Hematopoietic multipotent progenitor cell treated with erythropoietin and hydrocortisone succinate and interleukin-3 and kit ligand, for 8 days (in vitro differentiated cells): ENCODE results near the gene FCRL2.
"Not testable (repeated sequence)": the region's sequence is repeated elsewhere in the genome, so short reads cannot be mapped to it uniquely, and the experiment has no call there.

ENCODE experiments used
- DNase-seq: peaks from one replicate; pipeline ENCODE4 v3.0.0-alpha.2; 2015

FCRL2 gene

GRCh38 chr1:157748262-157748817 is 28.6 kb downstream of the FCRL2 start:
- DNase-seq = no peak

DNA sequence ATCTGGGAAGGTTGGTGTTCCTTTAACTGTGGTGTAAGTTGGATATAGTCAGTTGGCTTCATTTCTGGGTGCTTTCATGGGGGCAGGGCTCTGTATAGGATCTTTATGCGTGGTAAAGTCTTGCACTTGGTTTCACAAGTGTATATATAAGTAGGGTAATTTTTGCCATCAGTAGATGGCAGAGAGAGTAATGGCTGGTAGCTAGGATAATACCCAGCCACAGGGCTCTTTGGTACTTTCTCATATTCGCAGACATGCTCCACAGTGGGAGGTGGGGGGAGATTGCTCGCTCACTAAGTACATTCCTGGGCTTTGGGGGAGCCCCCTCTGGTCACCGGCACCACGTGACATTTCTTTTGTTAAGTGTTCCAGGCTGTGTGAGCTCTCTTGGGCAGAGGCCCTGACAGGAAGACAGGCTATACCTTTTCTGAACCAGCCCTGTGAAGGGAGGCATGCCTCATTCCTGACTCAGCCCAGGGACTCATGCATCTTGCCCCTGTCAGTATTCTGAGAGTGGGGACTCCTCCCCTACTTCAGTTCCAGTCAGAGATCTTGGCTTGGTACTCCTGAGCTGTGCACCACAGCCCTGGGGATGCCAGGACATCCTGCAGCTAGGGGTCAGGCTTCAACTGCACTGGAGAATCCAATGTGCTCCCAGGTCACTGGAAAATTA is 37.6 kb downstream of the FCRL2 start:
- no peak for DNase-seq

GRCh38 chr1:157735991-157736390 is 40.9 kb downstream of the FCRL2 start:
- not testable (repeated sequence) for DNase-seq

- no peak for DNase-seq
Measured at GRCh38 chr1:157734321-157734720, 42.6 kb downstream of the FCRL2 start.

DNA sequence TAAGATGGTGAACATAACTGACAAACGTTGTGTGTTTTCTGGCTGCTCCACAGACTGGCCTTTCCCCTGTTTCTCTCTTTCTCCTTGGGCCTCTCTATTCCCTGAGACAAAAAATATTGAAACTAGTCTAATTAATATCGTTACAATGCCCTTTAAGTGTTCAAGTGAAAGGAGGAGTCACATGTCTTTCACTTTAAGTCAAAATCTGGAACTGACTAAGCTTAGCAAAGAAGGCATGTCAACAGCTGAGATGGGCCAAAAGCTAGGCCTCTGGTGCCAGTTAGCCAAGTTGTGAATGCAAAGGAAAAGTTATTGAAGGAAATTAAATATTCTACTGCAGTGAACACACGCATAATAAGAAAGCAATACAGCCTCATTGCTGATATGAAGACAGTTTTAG is 44.2 kb downstream of the FCRL2 start:
- no peak for DNase-seq

GRCh38 chr1:157725221-157725577 is 51.7 kb downstream of the FCRL2 start:
- no peak for DNase-seq

GRCh38 chr1:157724537-157725220 is 52.3 kb downstream of the FCRL2 start:
- no peak for DNase-seq

- no peak for DNase-seq
Measured at GRCh38 chr1:157723157-157723556, 53.8 kb downstream of the FCRL2 start.

DNA sequence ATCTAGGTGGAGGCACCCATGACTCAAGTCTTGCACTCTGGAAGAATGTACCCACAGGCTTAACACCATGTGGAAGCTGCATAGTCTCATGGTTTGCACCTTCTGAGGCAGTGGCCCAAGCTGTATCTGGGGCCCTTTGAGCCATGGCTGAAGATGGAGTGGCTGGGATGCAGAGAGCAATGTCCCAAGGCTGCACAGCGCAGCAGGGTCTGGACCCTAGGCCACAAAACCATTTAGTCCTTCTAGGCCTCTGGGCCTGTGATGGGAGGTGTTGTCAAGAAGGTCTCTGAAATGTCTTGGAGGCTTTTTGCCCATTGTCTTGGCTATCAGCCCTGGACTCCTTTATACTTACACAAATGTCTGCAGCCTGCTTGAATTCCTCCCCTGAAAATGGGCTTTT is 54.9 kb downstream of the FCRL2 start:
- DNase-seq = no peak

- DNase-seq = no peak
Measured at GRCh38 chr1:157715736-157716135, 61.2 kb downstream of the FCRL2 start.

DNA sequence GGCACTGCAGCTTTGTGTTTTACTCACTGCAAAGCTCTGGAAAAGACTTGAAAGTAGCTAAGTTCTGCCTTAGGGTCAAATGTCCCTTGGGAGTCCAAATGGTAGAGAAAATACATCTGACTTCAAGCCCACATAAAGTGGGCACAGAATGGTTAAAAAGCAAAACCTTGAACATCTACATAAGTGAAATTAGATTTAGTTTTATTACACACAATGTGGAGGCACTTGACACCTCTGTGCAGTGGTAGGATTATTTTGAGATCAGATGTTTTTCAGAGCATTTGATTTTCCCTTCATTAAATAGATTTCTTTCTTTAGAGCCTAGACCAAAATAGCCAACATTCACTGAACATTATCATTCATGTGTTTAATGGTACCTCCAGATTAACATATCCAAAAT is 65.1 kb downstream of the FCRL2 start:
- no peak for DNase-seq

- no peak for DNase-seq
Measured at GRCh38 chr1:157704878-157705277, 72.1 kb downstream of the FCRL2 start.

DNA sequence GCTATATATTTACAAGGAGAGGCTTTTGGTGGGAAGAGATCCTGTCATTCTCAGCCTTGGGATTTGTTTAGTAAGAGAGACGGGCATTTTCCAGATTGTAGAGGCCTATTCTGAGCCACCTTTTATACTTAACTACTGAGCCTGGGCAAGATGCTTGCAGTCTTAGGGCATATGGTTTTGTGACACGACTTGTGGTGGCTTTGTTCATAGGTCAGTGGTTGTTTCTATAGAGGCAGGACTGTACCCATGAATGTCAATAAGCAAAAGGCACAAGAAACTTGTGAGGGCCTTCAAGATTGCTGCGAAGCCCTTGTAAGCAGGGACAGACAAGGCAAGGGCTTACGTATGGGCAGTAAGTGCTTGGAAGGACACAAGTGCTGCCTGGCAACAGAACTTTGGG is 73.0 kb downstream of the FCRL2 start:
- DNase-seq = no peak

DNA sequence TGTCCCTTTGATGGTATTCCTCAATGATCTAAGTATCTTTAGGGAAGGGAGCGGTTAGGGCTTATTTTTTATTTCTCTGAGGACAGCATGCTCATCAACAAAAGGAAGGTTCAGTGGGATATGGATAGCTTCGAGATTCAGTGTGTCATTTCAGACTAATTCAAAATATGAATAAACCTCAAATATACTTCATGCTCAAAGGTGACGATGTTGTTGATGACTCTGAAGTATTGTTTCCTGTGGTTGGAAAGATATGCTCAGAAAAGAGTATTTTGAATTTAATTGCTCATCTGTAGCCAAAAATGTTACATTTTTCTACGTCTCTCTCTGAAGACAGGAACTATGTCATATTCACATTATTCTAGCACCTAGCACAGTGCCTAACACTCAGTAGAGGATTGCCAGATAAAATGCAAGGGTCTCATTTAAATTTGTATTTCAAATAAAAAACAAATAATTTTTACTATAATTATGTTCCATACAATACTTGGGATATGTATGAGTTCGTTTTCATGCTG is 74.6 kb downstream of the FCRL2 start:
- no peak for DNase-seq

- DNase-seq = no peak
Measured at GRCh38 chr1:157700732-157701131, 76.2 kb downstream of the FCRL2 start, which contains the start of gene FCRL3. Gene FCRL3, minus strand, starts transcription at chr1:157700769. Its CDS starts 280 bp downstream, at chr1:157700489.

DNA sequence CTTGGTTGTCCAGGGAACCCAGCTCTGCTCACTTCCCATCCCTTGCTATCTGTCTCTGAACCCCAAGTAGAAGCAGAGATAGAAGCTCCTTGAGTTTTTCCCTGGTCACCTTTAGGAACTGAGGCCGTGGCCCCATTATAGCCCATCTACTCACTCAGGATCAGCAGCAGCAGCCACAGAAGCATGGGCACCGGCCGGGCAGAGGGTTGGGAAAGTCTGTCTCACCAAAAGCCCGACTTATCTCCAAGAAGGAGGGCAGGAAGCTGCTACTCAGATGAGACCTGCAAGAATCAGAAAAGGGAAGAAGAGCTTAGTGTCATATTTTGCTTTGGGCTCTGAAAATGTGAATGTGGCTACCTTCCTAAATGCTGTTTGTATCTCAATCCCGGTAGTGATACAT is 76.6 kb downstream of the FCRL2 start:
- DNase-seq = no peak

GRCh38 chr1:157697781-157698569 is 79.0 kb downstream of the FCRL2 start:
- no peak for DNase-seq

DNA sequence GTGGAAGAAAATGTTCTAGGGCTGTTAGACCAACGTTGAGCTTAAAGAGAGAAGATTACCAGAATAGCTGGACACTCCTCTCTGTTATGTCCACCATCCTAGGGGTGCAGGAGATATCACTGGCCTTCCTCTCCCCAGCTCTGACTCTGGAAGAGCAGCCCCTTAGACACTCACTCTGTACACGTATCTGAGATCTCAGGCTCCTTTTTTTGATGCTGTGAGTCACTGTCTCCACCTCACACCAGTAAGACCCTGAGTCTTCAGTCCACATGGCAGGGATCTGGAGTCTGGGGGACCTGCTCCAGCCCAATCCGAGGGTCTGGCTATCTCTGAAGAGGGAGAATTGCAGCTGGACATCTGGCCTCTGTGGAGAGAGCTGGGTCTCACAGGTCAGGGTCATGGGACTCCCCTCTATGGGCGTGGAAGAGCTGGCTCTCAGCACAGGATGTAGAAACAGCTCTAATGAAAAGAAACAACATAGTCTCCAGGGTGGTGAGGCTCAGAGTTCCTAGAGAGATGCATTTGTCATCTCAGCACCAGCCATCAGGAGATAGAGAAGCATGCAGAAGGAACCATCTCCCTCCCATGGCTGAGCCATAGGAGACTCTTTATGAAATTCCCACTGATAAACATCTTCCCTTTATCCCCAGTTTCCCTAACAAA is 79.8 kb downstream of the FCRL2 start:
- DNase-seq = no peak
